Caco-2 (cell line): ENCODE results near the gene PIGR. TPM values are rescaled to one million over a fixed set of nuclear protein-coding genes. Genes with fewer than 3 reads are reported as not detected.

Experiments
- BruUV-seq: library from RNA; stranded (reverse); fragments of 400-500 nt; replicated peaks from 2 replicates; lab custom pipeline; 2021; lab: Mats Ljungman, UMichigan
- CTCF ChIA-PET: fragments of 300-600 bp; sonication (Branson Sonifier 250); formaldehyde crosslinking; loops from one replicate; lab custom pipeline; 2022; ENCODE audit warnings: antibody characterized with exemption; lab: Charles Lee
- POLR2A ChIA-PET: fragments of 300-600 bp; sonication (Branson Sonifier 250); formaldehyde crosslinking; loops from one replicate; lab custom pipeline; 2022; ENCODE audit warnings: antibody characterized with exemption; lab: Charles Lee
- DNase-seq, 2 experiments: peaks; one replicate each; pipeline versions ENCODE4 v3.0.0 to v3.0.0-alpha.2; 2020 to 2022
- H3K27me3 ChIP-seq: replicated peaks from 2 replicates; pipeline ENCODE4 v1.6.0; 2011; ENCODE audit warnings: low read length; ENCODE audit not compliant: control insufficient read depth, insufficient read depth
- H3K36me3 ChIP-seq: 2 replicates; pipeline ENCODE4 v1.5.1; 2011; ENCODE audit warnings: low read length; ENCODE audit not compliant: control insufficient read depth, insufficient read depth
- H3K4me1 ChIP-seq: fragments of 250-450 bp; sonication (Bioruptor Pico); 2 replicates; pipeline ENCODE4 v1.5.1; 2020; ENCODE audit warnings: mild to moderate bottlenecking
- H3K4me3 ChIP-seq: 2 replicates; pipeline ENCODE4 v1.5.1; 2011; ENCODE audit warnings: low read depth, mild to moderate bottlenecking, control low read depth, low read length
- H3K9me3 ChIP-seq: fragments of 250-450 bp; sonication (Bioruptor Pico); 2 replicates; pipeline ENCODE4 v1.5.1; 2020; ENCODE audit warnings: mild to moderate bottlenecking, moderate library complexity
- H3K27ac Mint-ChIP-seq: one replicate; pipeline ENCODE4 v1.8.0; 2022; ENCODE audit warnings: mixed read lengths; ENCODE audit not compliant: unreplicated experiment
- H3K27me3 Mint-ChIP-seq: one replicate; pipeline ENCODE4 v1.8.0; 2022; ENCODE audit warnings: mixed read lengths; ENCODE audit not compliant: insufficient read depth, unreplicated experiment
- H3K36me3 Mint-ChIP-seq: one replicate; pipeline ENCODE4 v1.8.0; 2022; ENCODE audit warnings: mild to moderate bottlenecking, mixed read lengths; ENCODE audit not compliant: insufficient read depth, unreplicated experiment
- H3K4me1 Mint-ChIP-seq: one replicate; pipeline ENCODE4 v1.8.0; 2022; ENCODE audit warnings: low read depth, mixed read lengths; ENCODE audit not compliant: unreplicated experiment
- H3K4me3 Mint-ChIP-seq: one replicate; pipeline ENCODE4 v1.8.0; 2022; ENCODE audit warnings: mild to moderate bottlenecking, moderate library complexity, mixed read lengths; ENCODE audit not compliant: unreplicated experiment
- H3K9me3 Mint-ChIP-seq: one replicate; pipeline ENCODE4 v1.8.0; 2022; ENCODE audit warnings: mixed read lengths; ENCODE audit not compliant: unreplicated experiment
- CTCF ChIP-seq, 2 experiments: fragments of 200-600 bp in 1 of 2; IDR thresholded peaks; 1 replicate in 1 of 2; 2 replicates in 1 of 2; pipeline versions ENCODE4 v1.5.1 to v1.8.0; 2011 to 2022; ENCODE audit warnings: antibody characterized with exemption in 1 of 2, control low read depth in 1 of 2, inconsistent platforms in 1 of 2, low read depth in 1 of 2, low read length in 1 of 2, mild to moderate bottlenecking in 1 of 2, moderate library complexity in 1 of 2; ENCODE audit not compliant: insufficient read depth in 1 of 2, severe bottlenecking in 1 of 2, unreplicated experiment in 1 of 2
- intact Hi-C: fragments of 100-400 bp; cut with micrococcal nuclease; formaldehyde crosslinking; loops from one replicate; pipeline ENCODE4 v1.10.0; 2022; ENCODE audit not compliant: unreplicated experiment
- total RNA-seq: library from RNA; stranded (reverse); gene quantifications from 2 replicates; pipeline ENCODE4 v1.2.3, GENCODE V29; 2022

PIGR gene
- total RNA-seq, 1 experiment from 2014 or later: not detected

DNA sequence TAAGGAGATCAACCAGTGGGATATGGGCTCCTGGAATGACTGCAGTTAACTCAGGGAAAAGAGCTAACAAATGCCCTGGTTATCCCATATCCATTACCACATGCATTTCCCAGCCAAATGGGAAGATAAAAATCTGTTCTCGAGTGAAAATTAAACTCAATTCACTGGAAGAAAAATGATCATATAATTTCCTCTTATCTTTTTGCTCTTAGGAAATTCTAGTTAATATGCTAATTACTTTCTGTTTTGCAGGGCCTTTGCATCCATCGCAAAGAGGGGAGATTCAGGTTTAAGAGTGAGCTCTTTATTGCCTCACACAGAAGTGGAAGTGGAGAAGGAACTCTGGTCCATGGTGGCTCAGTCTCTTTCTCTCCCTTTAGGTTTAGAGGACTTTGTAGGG is 52.9 kb downstream of the PIGR start:
- TF ChIP-seq CTCF (IDR thresholded peaks at IDR 0.05; ENCODE audit: insufficient read depth in 1 of 2, low read depth in 1 of 2, low read length in 1 of 2, severe bottlenecking in 1 of 2, unreplicated experiment in 1 of 2): no peak

DNA sequence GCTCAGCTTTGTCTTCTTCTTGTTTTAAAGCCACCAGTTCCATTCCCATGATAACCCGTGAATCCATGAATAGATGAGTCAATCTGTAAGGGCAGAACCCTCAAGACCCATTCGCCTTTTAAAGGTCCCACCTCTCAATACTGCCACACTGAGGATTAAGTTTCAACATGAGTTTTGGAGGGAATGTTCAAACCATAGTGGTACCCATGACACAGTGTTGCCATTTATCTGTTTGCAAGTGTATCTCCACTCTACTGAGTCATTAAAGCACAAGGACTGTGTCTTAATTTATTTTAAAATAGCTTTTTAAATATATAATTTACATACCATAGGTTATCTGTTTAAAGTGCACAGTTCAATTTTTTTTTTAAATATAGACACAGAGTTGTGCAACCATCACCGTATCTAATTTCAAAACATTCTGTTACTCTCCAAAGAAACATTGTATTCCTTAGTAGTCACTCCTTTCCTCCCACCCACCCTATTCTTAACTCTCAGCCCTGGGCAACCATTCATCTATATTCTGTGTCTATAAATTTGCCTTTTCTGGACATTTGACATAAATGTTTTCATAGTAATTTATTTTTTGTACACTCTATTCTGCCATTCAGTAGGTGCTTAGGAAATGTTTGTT is 53.8 kb downstream of the PIGR start:
- H3K9me3 ChIP-seq: no peaks in the 10 kb centered on the region
- H3K36me3 ChIP-seq: no peaks in the 10 kb centered on the region
- Mint-ChIP-seq H3K9me3 (no peaks in the 10 kb centered on the region), H3K4me3 (no peak overlapping the region), H3K36me3 (no peaks in the 10 kb centered on the region), H3K27ac (no peak overlapping the region), H3K4me1 (peaks cover 7% of the 10 kb centered on the region), H3K27me3 (peaks cover 8% of the 10 kb centered on the region)
- no peaks in the 10 kb centered on the region for H3K27me3 ChIP-seq
- no peak overlapping the region for H3K4me3 ChIP-seq
- DNase-seq: no peak
- H3K4me1 ChIP-seq: no peaks in the 10 kb centered on the region
- CTCF ChIA-PET: no interaction called here
- intact Hi-C loops: no loop called here
- POLR2A ChIA-PET: no interaction called here
- TF ChIP-seq CTCF (IDR thresholded peaks at IDR 0.05; ENCODE audit: insufficient read depth in 1 of 2, low read depth in 1 of 2, low read length in 1 of 2, severe bottlenecking in 1 of 2, unreplicated experiment in 1 of 2): no peak
- BruUV-seq: no TSS peak

More for the DNA sequence above, 52.9 kb downstream of the PIGR start:
- H3K4me3 Mint-ChIP-seq: no peak overlapping the region
- H3K4me1 ChIP-seq: no peaks in the 10 kb centered on the region
- no peak for DNase-seq
- H3K4me3 ChIP-seq: no peak overlapping the region
- H3K4me1 Mint-ChIP-seq: peaks cover 7% of the 10 kb centered on the region
- ChIA-PET POLR2A (interaction anchor here (0.5 kb wide), 1 partner anchor 15 kb away, joined by 3 read pairs; no protein-coding TSS in a partner anchor), CTCF (no interaction called here)
- no peaks in the 10 kb centered on the region for H3K36me3 Mint-ChIP-seq
- H3K27me3 Mint-ChIP-seq: peaks cover 5% of the 10 kb centered on the region
- intact Hi-C loops: no loop called here
- H3K9me3 ChIP-seq: no peaks in the 10 kb centered on the region
- no TSS peak for BruUV-seq
- H3K27ac Mint-ChIP-seq: no peak overlapping the region
- no peaks in the 10 kb centered on the region for H3K27me3 ChIP-seq
- H3K36me3 ChIP-seq: no peaks in the 10 kb centered on the region
- no peaks in the 10 kb centered on the region for H3K9me3 Mint-ChIP-seq

- no peaks in the 10 kb centered on the region for H3K9me3 ChIP-seq
- Mint-ChIP-seq H3K4me3 (no peak overlapping the region), H3K27ac (no peak overlapping the region), H3K36me3 (no peaks in the 10 kb centered on the region), H3K4me1 (peaks cover 7% of the 10 kb centered on the region), H3K27me3 (peaks cover 8% of the 10 kb centered on the region), H3K9me3 (no peaks in the 10 kb centered on the region)
- CTCF ChIA-PET: interaction anchor here (1.3 kb wide), 1 partner anchor 21 kb away, joined by 3 read pairs; no protein-coding TSS in a partner anchor
- DNase-seq: no peak
- no TSS peak for BruUV-seq
- no peak overlapping the region for H3K4me3 ChIP-seq
- POLR2A ChIA-PET: no interaction called here
- no peaks in the 10 kb centered on the region for H3K4me1 ChIP-seq
- no peaks in the 10 kb centered on the region for H3K27me3 ChIP-seq
- intact Hi-C loops: no loop called here
- TF ChIP-seq CTCF (IDR thresholded peaks at IDR 0.05; ENCODE audit: insufficient read depth in 1 of 2, low read depth in 1 of 2, low read length in 1 of 2, severe bottlenecking in 1 of 2, unreplicated experiment in 1 of 2): no peak
- H3K36me3 ChIP-seq: no peaks in the 10 kb centered on the region
These were observed 54.9 kb downstream of the PIGR start for GRCh38 chr1:206891412-206891811.
